Stimulated activated CD8-positive, alpha-beta memory T cell treated with anti-CD3 and anti-CD28 coated beads, Interleukin-7, amount 100 ng/mL, for 48 hours (primary cell): Measurements from ENCODE around the gene SDE2.

Experiments
- DNase-seq, 2 donors: peaks; one replicate each; pipeline ENCODE4 v3.0.0-alpha.2; 2020; ENCODE audit warnings: low read depth in 1 of 2; ENCODE audit errors: extremely low read depth in 1 of 2

The SDE2 gene

GRCh38 chr1:225999227-225999911, at the start of gene SDE2:
TSS of gene SDE2 (minus strand) at chr1:225999343. CDS start at chr1:225999312, 31 bp downstream.
- peak; percentile 98 to 99 for DNase-seq

- no peak for DNase-seq
Observed at GRCh38 chr1:226048886-226049285, 49.7 kb upstream of the SDE2 start.

GRCh38 chr1:226047495-226047894, 48.4 kb upstream of the SDE2 start:
- no peak for DNase-seq

- DNase-seq: no peak
Observed at GRCh38 chr1:226046240-226046639, 47.1 kb upstream of the SDE2 start.

- DNase-seq: no peak
Observed at GRCh38 chr1:226044514-226045101, 45.5 kb upstream of the SDE2 start.

GRCh38 chr1:226041419-226041818, 42.3 kb upstream of the SDE2 start:
- DNase-seq: no peak

GRCh38 chr1:226038661-226039060, 39.5 kb upstream of the SDE2 start:
- no peak for DNase-seq

GRCh38 chr1:226035915-226036314, 36.8 kb upstream of the SDE2 start:
- no peak for DNase-seq

GRCh38 chr1:226034482-226034881, 35.3 kb upstream of the SDE2 start:
- DNase-seq: no peak

GRCh38 chr1:226033991-226034390, 34.8 kb upstream of the SDE2 start:
- DNase-seq: no peak

GRCh38 chr1:226033582-226033981, 34.4 kb upstream of the SDE2 start:
- no peak for DNase-seq

- DNase-seq: no peak
Observed at GRCh38 chr1:226029568-226030225, 30.6 kb upstream of the SDE2 start.

GRCh38 chr1:226029093-226029496, 30.0 kb upstream of the SDE2 start:
- DNase-seq: no peak

- DNase-seq: no peak
Observed at GRCh38 chr1:226027538-226028217, 28.5 kb upstream of the SDE2 start.

- DNase-seq: no peak
Observed at GRCh38 chr1:226026833-226027232, 27.7 kb upstream of the SDE2 start.

- no peak for DNase-seq
Observed at GRCh38 chr1:226023735-226024134, 24.6 kb upstream of the SDE2 start.

GRCh38 chr1:226021801-226022200, 22.7 kb upstream of the SDE2 start:
- no peak for DNase-seq

- DNase-seq: no peak
Observed at GRCh38 chr1:226021401-226021800, 22.3 kb upstream of the SDE2 start.

GRCh38 chr1:226019572-226019971, 20.4 kb upstream of the SDE2 start:
- no peak for DNase-seq

GRCh38 chr1:226017070-226017469, 17.9 kb upstream of the SDE2 start:
- DNase-seq: no peak

GRCh38 chr1:226009650-226010044, 10.5 kb upstream of the SDE2 start:
- no peak for DNase-seq
